Measurements from ENCODE around the gene CTIF.

The CTIF gene

GRCh38 chr18:48766026-48766425, 227.2 kb downstream of the CTIF start:
- H3K4me1 Mint-ChIP-seq, result peaks cover 62% of the 10 kb centered on the region
- H3K27ac Mint-ChIP-seq, result no peak overlapping the region
- peaks cover 6% of the 10 kb centered on the region for H3K27me3 Mint-ChIP-seq (ENCODE audit: low read depth, poor library complexity)
- peaks cover 13% of the 10 kb centered on the region for H3K36me3 Mint-ChIP-seq (ENCODE audit: low read depth)
- H3K9me3 Mint-ChIP-seq, result no peaks in the 10 kb centered on the region
- no peak overlapping the region for H3K4me3 Mint-ChIP-seq
- no peak for DNase-seq
- TF ChIP-seq CTCF (IDR thresholded peaks at IDR 0.05), result no peak

GRCh38 chr18:48766487-48766886, 227.7 kb downstream of the CTIF start:
- no peak for DNase-seq
- Mint-ChIP-seq H3K27ac (no peak overlapping the region), H3K4me3 (no peak overlapping the region), H3K27me3 (ENCODE audit: low read depth, poor library complexity) (peaks cover 6% of the 10 kb centered on the region), H3K4me1 (peaks cover 62% of the 10 kb centered on the region), H3K36me3 (ENCODE audit: low read depth) (peaks cover 9% of the 10 kb centered on the region), H3K9me3 (no peaks in the 10 kb centered on the region)
- no peak for TF ChIP-seq CTCF (IDR thresholded peaks at IDR 0.05)

GRCh38 chr18:48767090-48767690, 228.4 kb downstream of the CTIF start:
- TF ChIP-seq CTCF (IDR thresholded peaks at IDR 0.05), result no peak
- Mint-ChIP-seq H3K4me3 (no peak overlapping the region), H3K27ac (peak overlapping the region; percentile 83), H3K27me3 (ENCODE audit: low read depth, poor library complexity) (peaks cover 3% of the 10 kb centered on the region), H3K9me3 (no peaks in the 10 kb centered on the region), H3K36me3 (ENCODE audit: low read depth) (peaks cover 7% of the 10 kb centered on the region), H3K4me1 (peaks cover 63% of the 10 kb centered on the region)
- peak; percentile 45 for DNase-seq

- Mint-ChIP-seq H3K4me1 (peaks cover 56% of the 10 kb centered on the region), H3K9me3 (no peaks in the 10 kb centered on the region), H3K27ac (no peak overlapping the region), H3K36me3 (ENCODE audit: low read depth) (peaks cover 12% of the 10 kb centered on the region), H3K4me3 (no peak overlapping the region), H3K27me3 (ENCODE audit: low read depth, poor library complexity) (peaks cover 3% of the 10 kb centered on the region)
- TF ChIP-seq CTCF (IDR thresholded peaks at IDR 0.05), result no peak
- DNase-seq, result no peak
These were observed 230.3 kb downstream of the CTIF start for GRCh38 chr18:48769006-48769636.

- peaks cover 48% of the 10 kb centered on the region for H3K4me1 Mint-ChIP-seq
- H3K27ac Mint-ChIP-seq, result no peak overlapping the region
- peaks cover 3% of the 10 kb centered on the region for H3K27me3 Mint-ChIP-seq (ENCODE audit: low read depth, poor library complexity)
- no peak for DNase-seq
- H3K9me3 Mint-ChIP-seq, result no peaks in the 10 kb centered on the region
- H3K4me3 Mint-ChIP-seq, result no peak overlapping the region
- TF ChIP-seq CTCF (IDR thresholded peaks at IDR 0.05), result no peak
- peaks cover 12% of the 10 kb centered on the region for H3K36me3 Mint-ChIP-seq (ENCODE audit: low read depth)
These were observed 231.4 kb downstream of the CTIF start for GRCh38 chr18:48770243-48770642.
